CD4-positive, alpha-beta T cell (primary cell): ENCODE measurements around the gene RUBCN. TPM values are rescaled to one million over a fixed set of nuclear protein-coding genes. Genes with fewer than 3 reads are reported as not detected.

Experiments used
- ATAC-seq: fragments of 200-7000 bp; cut with Tn5 transposase; one replicate; pipeline ENCODE4 v1.10.0; 2022; ENCODE audit warnings: mild to moderate bottlenecking; ENCODE audit not compliant: poor library complexity
- CTCF ChIA-PET: fragments of 350-600 bp; sonication (Branson Sonifier 250); formaldehyde crosslinking; loops from one replicate; lab custom pipeline; 2021; ENCODE audit warnings: antibody characterized with exemption, inconsistent platforms; lab: Charles Lee
- POLR2A ChIA-PET: fragments of 350-600 bp; sonication (Branson Sonifier 250); formaldehyde crosslinking; loops from one replicate; lab custom pipeline; 2021; ENCODE audit warnings: antibody characterized with exemption, inconsistent platforms; lab: Charles Lee
- DNase-seq, 14 experiments: peaks; one replicate each; pipeline ENCODE4 v3.0.0-alpha.2; 2013 to 2020; ENCODE audit warnings: mixed read lengths in 2 of 14
- H3K27ac ChIP-seq, 2 donors: one replicate each; pipeline versions ENCODE4 v1.5.1 to v1.7.0; 2013; ENCODE audit warnings: low read length in 2 of 2, low read depth in 1 of 2, mild to moderate bottlenecking in 1 of 2
- H3K27me3 ChIP-seq, 2 experiments: 1 replicate in 1 of 2; 2 replicates in 1 of 2; pipeline versions ENCODE4 v1.6.1 to v1.7.0; 2013; ENCODE audit warnings: low read length in 2 of 2, control low read depth in 1 of 2, mild to moderate bottlenecking in 1 of 2, moderate library complexity in 1 of 2; ENCODE audit not compliant: insufficient read depth in 2 of 2, control insufficient read depth in 1 of 2
- H3K36me3 ChIP-seq: one replicate; pipeline ENCODE4 v1.6.1; 2013; ENCODE audit warnings: low read length, control low read depth; ENCODE audit not compliant: insufficient read depth
- H3K4me1 ChIP-seq: one replicate; pipeline ENCODE4 v1.6.1; 2013; ENCODE audit warnings: low read length, control low read depth; ENCODE audit not compliant: insufficient read depth
- H3K4me3 ChIP-seq: one replicate; pipeline ENCODE4 v1.5.1; 2013; ENCODE audit warnings: mild to moderate bottlenecking, low read length, moderate library complexity
- H3K9me3 ChIP-seq, 2 experiments: 1 replicate in 1 of 2; 2 replicates in 1 of 2; pipeline versions ENCODE4 v1.6.1 to v1.7.0; 2013; ENCODE audit warnings: low read length in 2 of 2, mild to moderate bottlenecking in 2 of 2, control low read depth in 1 of 2, moderate library complexity in 1 of 2; ENCODE audit not compliant: control insufficient read depth in 1 of 2, insufficient read depth in 1 of 2
- H3K27ac Mint-ChIP-seq: one replicate; pipeline ENCODE4 v1.8.0; 2020; ENCODE audit warnings: mixed read lengths
- H3K27me3 Mint-ChIP-seq: one replicate; pipeline ENCODE4 v1.8.0; 2021; ENCODE audit warnings: mixed read lengths
- H3K36me3 Mint-ChIP-seq: one replicate; pipeline ENCODE4 v1.8.0; 2021; ENCODE audit warnings: low read depth, mixed read lengths
- H3K4me1 Mint-ChIP-seq: one replicate; pipeline ENCODE4 v1.8.0; 2021; ENCODE audit warnings: low read depth, mixed read lengths
- H3K4me3 Mint-ChIP-seq: one replicate; pipeline ENCODE4 v1.8.0; 2020; ENCODE audit warnings: mild to moderate bottlenecking, mixed read lengths
- H3K9me3 Mint-ChIP-seq: one replicate; pipeline ENCODE4 v1.8.0; 2020; ENCODE audit warnings: mixed read lengths
- CTCF ChIP-seq: fragments of 200-600 bp; IDR thresholded peaks from one replicate; pipeline ENCODE4 v1.8.0; 2022; ENCODE audit warnings: antibody characterized with exemption, mild to moderate bottlenecking
- intact Hi-C, 2 experiments: fragments of 100-400 bp; cut with DNase I in 1 of 2; cut with micrococcal nuclease in 1 of 2; formaldehyde crosslinking; loops; one replicate each; pipeline versions ENCODE4 v1.15.1 to v1.9.0; 2023 to 2025; cut with DNase I, micrococcal nuclease
- total RNA-seq, 174 experiments: library from RNA in 2 of 174; stranded (reverse) in 2 of 174; gene quantifications; one replicate each; pipeline ENCODE4 v1.2.3 and lab custom pipeline; 2021 to 2026

The RUBCN gene
- total RNA-seq, 2 experiments from 2014 or later, result 35.3 to 38.9 TPM

GRCh38 chr3:197746801-197747237 lies 10.1 kb upstream of the RUBCN start:
- H3K27ac ChIP-seq, result no peak overlapping the region
- no peak for TF ChIP-seq CTCF
- peaks cover 26% of the 10 kb centered on the region for H3K4me1 Mint-ChIP-seq
- DNase-seq, result peak in 1 of 14 experiments; percentile 20
- no peaks in the 10 kb centered on the region for H3K9me3 Mint-ChIP-seq
- H3K36me3 Mint-ChIP-seq, result peaks cover 14% of the 10 kb centered on the region
- H3K27ac Mint-ChIP-seq, result no peak overlapping the region
- H3K4me3 Mint-ChIP-seq, result no peak overlapping the region
- intact Hi-C loops, result no loop called here
- H3K27me3 Mint-ChIP-seq, result no peaks in the 10 kb centered on the region
- POLR2A ChIA-PET, result no interaction called here
- CTCF ChIA-PET, result no interaction called here
- H3K36me3 ChIP-seq, result no peaks in the 10 kb centered on the region
- no peaks in the 10 kb centered on the region for H3K27me3 ChIP-seq
- ATAC-seq, result no peak
- H3K4me3 ChIP-seq, result no peak overlapping the region
- peaks cover 12% of the 10 kb centered on the region for H3K4me1 ChIP-seq
- H3K9me3 ChIP-seq, result no peaks in the 10 kb centered on the region

GRCh38 chr3:197746209-197746608 lies 9.5 kb upstream of the RUBCN start:
- Mint-ChIP-seq H3K36me3 (peaks cover 14% of the 10 kb centered on the region), H3K4me3 (no peak overlapping the region), H3K4me1 (peaks cover 21% of the 10 kb centered on the region), H3K9me3 (no peaks in the 10 kb centered on the region), H3K27me3 (no peaks in the 10 kb centered on the region), H3K27ac (no peak overlapping the region)
- Histone ChIP-seq H3K4me1 (peaks cover 6% of the 10 kb centered on the region), H3K36me3 (no peaks in the 10 kb centered on the region), H3K27me3 (no peaks in the 10 kb centered on the region), H3K9me3 (no peaks in the 10 kb centered on the region), H3K4me3 (no peak overlapping the region), H3K27ac (no peak overlapping the region)
- POLR2A ChIA-PET, result interaction anchor here (0.7 kb wide), 1 partner anchor 951 kb away, joined by 3 read pairs; no protein-coding TSS in a partner anchor
- CTCF ChIA-PET, result no interaction called here
- no peak for TF ChIP-seq CTCF
- ATAC-seq (no peak), DNase-seq (no peak)
- intact Hi-C loops, result no loop called here

GRCh38 chr3:197742787-197743186 lies 6.1 kb upstream of the RUBCN start:
- no peak for TF ChIP-seq CTCF
- intact Hi-C loops, result no loop called here
- DNase-seq (no peak), ATAC-seq (no peak)
- Mint-ChIP-seq H3K36me3 (no peaks in the 10 kb centered on the region), H3K27ac (no peak overlapping the region), H3K9me3 (no peaks in the 10 kb centered on the region), H3K4me1 (peaks cover 3% of the 10 kb centered on the region), H3K4me3 (no peak overlapping the region), H3K27me3 (no peaks in the 10 kb centered on the region)
- H3K27ac ChIP-seq, result no peak overlapping the region
- no peaks in the 10 kb centered on the region for H3K9me3 ChIP-seq
- H3K36me3 ChIP-seq, result no peaks in the 10 kb centered on the region
- no peak overlapping the region for H3K4me3 ChIP-seq
- CTCF ChIA-PET, result no interaction called here
- no peaks in the 10 kb centered on the region for H3K27me3 ChIP-seq
- H3K4me1 ChIP-seq, result peaks cover 3% of the 10 kb centered on the region
- POLR2A ChIA-PET, result interaction anchor here (0.6 to 1.2 kb wide), 3 partner anchors 31 to 66 kb away, joined by 3 to 5 read pairs (median 3); partner anchors contain the start of gene LRCH3
